ENCODE measurements around the gene CAMK2N1. TPM values are rescaled to one million over a fixed set of nuclear protein-coding genes. Genes with fewer than 3 reads are reported as not detected.
A peak's percentile ranks its signal among the peaks of the same experiment; 100 is the strongest.

The CAMK2N1 gene
- total RNA-seq, 1 experiment from 2014 or later, result 10.1 TPM

- Mint-ChIP-seq H3K27me3 (ENCODE audit: low read depth) (peaks cover 28% of the 10 kb centered on the region), H3K4me1 (peaks cover 58% of the 10 kb centered on the region), H3K36me3 (no peaks in the 10 kb centered on the region), H3K27ac (no peak overlapping the region), H3K9me3 (no peaks in the 10 kb centered on the region), H3K4me3 (no peak overlapping the region)
- ATAC-seq, result no peak
- TF ChIP-seq, protein P1, sequence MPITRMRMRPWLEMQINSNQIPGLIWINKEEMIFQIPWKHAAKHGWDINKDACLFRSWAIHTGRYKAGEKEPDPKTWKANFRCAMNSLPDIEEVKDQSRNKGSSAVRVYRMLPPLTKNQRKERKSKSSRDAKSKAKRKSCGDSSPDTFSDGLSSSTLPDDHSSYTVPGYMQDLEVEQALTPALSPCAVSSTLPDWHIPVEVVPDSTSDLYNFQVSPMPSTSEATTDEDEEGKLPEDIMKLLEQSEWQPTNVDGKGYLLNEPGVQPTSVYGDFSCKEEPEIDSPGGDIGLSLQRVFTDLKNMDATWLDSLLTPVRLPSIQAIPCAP (CRISPR knock-in tag; IDR thresholded peaks at IDR 0.05), result no peak
- CTCF ChIA-PET, result no interaction called here
- POLR2A ChIA-PET, result no interaction called here
- DNase-seq (ENCODE audit: low spot score), result no peak
These were observed 8.5 kb downstream of the CAMK2N1 start for GRCh38 chr1:20477348-20478056.

GRCh38 chr1:20476265-20477038, 9.6 kb downstream of the CAMK2N1 start:
- no peaks in the 10 kb centered on the region for H3K9me3 Mint-ChIP-seq
- TF ChIP-seq ZNF423 (CRISPR knock-in tag; IDR thresholded peaks at IDR 0.05) (0 out of 2 replicates have a peak, but pooled peaks have one; percentile 5), ZNF121 (CRISPR knock-in tag; IDR thresholded peaks at IDR 0.05) (no peak), GABPB1 (CRISPR knock-in tag; IDR thresholded peaks at IDR 0.05) (peak; percentile 47; the same call in 1 of the 2 replicates), ZMAT4 (CRISPR knock-in tag; IDR thresholded peaks at IDR 0.05) (no peak), GTF2I (CRISPR knock-in tag; conservative IDR thresholded peaks at IDR 0.05) (peak; percentile 82; the same call in 1 of the 2 replicates), NR1H2 (CRISPR knock-in tag; IDR thresholded peaks at IDR 0.05) (no peak)
- no peaks in the 10 kb centered on the region for H3K36me3 Mint-ChIP-seq
- peak overlapping the region; percentile 54 for H3K4me3 Mint-ChIP-seq
- H3K4me1 Mint-ChIP-seq, result peaks cover 47% of the 10 kb centered on the region
- ChIA-PET POLR2A (no interaction called here), CTCF (interaction anchor here (1.0 to 1.4 kb wide), 6 partner anchors 8 to 264 kb away, joined by 3 to 7 read pairs (median 4); partner anchors contain the start of gene CAMK2N1)
- H3K27ac Mint-ChIP-seq, result no peak overlapping the region
- peak; percentile 76 for DNase-seq (ENCODE audit: low spot score)
- H3K27me3 Mint-ChIP-seq (ENCODE audit: low read depth), result peaks cover 21% of the 10 kb centered on the region
- peak; percentile 55 for ATAC-seq

DNA sequence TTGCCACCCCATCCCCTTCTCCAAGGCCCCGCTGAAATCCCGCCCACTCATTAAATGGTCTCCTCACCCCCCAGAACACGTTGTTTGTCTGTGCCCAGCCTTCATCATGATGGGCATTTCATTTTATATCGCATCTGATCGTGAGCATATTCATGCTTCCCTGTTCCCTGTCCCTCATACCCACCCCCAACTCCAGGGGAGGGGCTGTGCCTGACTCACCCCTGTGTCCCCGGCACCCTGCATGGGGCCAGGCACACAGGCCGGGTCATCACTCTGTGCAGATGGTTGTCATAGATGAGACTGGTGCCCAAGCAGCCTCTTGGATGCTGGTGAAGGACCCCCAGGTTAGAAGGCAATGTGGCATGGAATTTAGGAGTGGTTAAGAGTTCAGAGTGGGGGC, 11.0 kb downstream of the CAMK2N1 start:
- peaks cover 13% of the 10 kb centered on the region for H3K27me3 Mint-ChIP-seq (ENCODE audit: low read depth)
- CTCF ChIA-PET, result interaction anchor here (1.4 kb wide), 1 partner anchor 9 kb away, joined by 5 read pairs; no protein-coding TSS in a partner anchor
- peaks cover 45% of the 10 kb centered on the region for H3K4me1 Mint-ChIP-seq
- no peak for TF ChIP-seq OVOL2 (CRISPR knock-in tag; IDR thresholded peaks at IDR 0.05; ENCODE audit: borderline replicate concordance)
- H3K36me3 Mint-ChIP-seq, result no peaks in the 10 kb centered on the region
- DNase-seq (ENCODE audit: low spot score) (no peak), ATAC-seq (no peak)
- POLR2A ChIA-PET, result no interaction called here
- H3K27ac Mint-ChIP-seq, result no peak overlapping the region
- no peaks in the 10 kb centered on the region for H3K9me3 Mint-ChIP-seq
- H3K4me3 Mint-ChIP-seq, result no peak overlapping the region

GRCh38 chr1:20474333-20474975, 11.6 kb downstream of the CAMK2N1 start:
- H3K27me3 Mint-ChIP-seq (ENCODE audit: low read depth), result peaks cover 12% of the 10 kb centered on the region
- POLR2A ChIA-PET, result interaction anchor here (1.4 kb wide), 1 partner anchor 10 kb away, joined by 7 read pairs; no protein-coding TSS in a partner anchor
- H3K36me3 Mint-ChIP-seq, result no peaks in the 10 kb centered on the region
- no peaks in the 10 kb centered on the region for H3K9me3 Mint-ChIP-seq
- no peak for DNase-seq (ENCODE audit: low spot score)
- H3K4me1 Mint-ChIP-seq, result peaks cover 45% of the 10 kb centered on the region
- no peak overlapping the region for H3K27ac Mint-ChIP-seq
- CTCF ChIA-PET, result interaction anchor here (1.2 kb wide), 1 partner anchor 19 kb away, joined by 3 read pairs; no protein-coding TSS in a partner anchor
- no peak for ATAC-seq
- H3K4me3 Mint-ChIP-seq, result no peak overlapping the region
- TF ChIP-seq ZNF671 (CRISPR knock-in tag; IDR thresholded peaks at IDR 0.05) (no peak), TP53 (CRISPR knock-in tag; IDR thresholded peaks at IDR 0.05) (no peak), SOX15 (CRISPR knock-in tag; IDR thresholded peaks at IDR 0.05) (no peak), EMX1 (CRISPR knock-in tag; IDR thresholded peaks at IDR 0.05) (no peak)

DNA sequence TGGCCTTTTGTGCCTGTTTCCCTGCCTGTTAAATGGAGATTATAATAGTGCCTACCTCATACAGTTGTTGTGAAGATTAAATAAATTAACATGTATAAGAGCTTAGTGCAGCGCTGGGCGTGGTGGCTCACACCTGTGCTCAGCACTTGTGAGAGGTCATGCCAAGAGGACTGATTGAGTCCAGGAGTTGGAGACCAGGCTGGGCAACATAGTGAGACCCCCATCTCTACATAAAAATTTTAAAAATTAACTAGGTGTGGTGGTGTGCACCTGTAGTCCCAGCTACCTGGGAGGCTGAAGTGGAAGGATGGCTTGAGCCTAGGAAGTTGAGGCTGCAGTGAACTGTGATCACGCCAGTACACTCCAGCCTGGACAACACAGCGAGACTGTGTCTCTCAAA, 12.1 kb downstream of the CAMK2N1 start:
- ChIA-PET POLR2A (interaction anchor here (1.4 kb wide), 1 partner anchor 10 kb away, joined by 7 read pairs; no protein-coding TSS in a partner anchor), CTCF (interaction anchor here (1.1 to 2.2 kb wide), 5 partner anchors 10 to 744 kb away, joined by 3 to 15 read pairs (median 7); no protein-coding TSS in a partner anchor)
- Mint-ChIP-seq H3K27me3 (ENCODE audit: low read depth) (peaks cover 16% of the 10 kb centered on the region), H3K9me3 (no peaks in the 10 kb centered on the region), H3K27ac (peak overlapping the region; percentile 60; the same call in 1 of the 2 replicates), H3K4me3 (peak overlapping the region; percentile 54), H3K36me3 (no peaks in the 10 kb centered on the region), H3K4me1 (peaks cover 45% of the 10 kb centered on the region)
- DNase-seq (ENCODE audit: low spot score), result no peak
- no peak for ATAC-seq
- TF ChIP-seq TP53 (CRISPR knock-in tag; IDR thresholded peaks at IDR 0.05) (no peak), ZNF121 (CRISPR knock-in tag; IDR thresholded peaks at IDR 0.05) (peak; percentile 84), ZNF416 (CRISPR knock-in tag; IDR thresholded peaks at IDR 0.05) (no peak)
- TF ChIP-seq, protein P1 (CRISPR knock-in tag; IDR thresholded peaks at IDR 0.05), result no peak
- TF ChIP-seq, protein P2, sequence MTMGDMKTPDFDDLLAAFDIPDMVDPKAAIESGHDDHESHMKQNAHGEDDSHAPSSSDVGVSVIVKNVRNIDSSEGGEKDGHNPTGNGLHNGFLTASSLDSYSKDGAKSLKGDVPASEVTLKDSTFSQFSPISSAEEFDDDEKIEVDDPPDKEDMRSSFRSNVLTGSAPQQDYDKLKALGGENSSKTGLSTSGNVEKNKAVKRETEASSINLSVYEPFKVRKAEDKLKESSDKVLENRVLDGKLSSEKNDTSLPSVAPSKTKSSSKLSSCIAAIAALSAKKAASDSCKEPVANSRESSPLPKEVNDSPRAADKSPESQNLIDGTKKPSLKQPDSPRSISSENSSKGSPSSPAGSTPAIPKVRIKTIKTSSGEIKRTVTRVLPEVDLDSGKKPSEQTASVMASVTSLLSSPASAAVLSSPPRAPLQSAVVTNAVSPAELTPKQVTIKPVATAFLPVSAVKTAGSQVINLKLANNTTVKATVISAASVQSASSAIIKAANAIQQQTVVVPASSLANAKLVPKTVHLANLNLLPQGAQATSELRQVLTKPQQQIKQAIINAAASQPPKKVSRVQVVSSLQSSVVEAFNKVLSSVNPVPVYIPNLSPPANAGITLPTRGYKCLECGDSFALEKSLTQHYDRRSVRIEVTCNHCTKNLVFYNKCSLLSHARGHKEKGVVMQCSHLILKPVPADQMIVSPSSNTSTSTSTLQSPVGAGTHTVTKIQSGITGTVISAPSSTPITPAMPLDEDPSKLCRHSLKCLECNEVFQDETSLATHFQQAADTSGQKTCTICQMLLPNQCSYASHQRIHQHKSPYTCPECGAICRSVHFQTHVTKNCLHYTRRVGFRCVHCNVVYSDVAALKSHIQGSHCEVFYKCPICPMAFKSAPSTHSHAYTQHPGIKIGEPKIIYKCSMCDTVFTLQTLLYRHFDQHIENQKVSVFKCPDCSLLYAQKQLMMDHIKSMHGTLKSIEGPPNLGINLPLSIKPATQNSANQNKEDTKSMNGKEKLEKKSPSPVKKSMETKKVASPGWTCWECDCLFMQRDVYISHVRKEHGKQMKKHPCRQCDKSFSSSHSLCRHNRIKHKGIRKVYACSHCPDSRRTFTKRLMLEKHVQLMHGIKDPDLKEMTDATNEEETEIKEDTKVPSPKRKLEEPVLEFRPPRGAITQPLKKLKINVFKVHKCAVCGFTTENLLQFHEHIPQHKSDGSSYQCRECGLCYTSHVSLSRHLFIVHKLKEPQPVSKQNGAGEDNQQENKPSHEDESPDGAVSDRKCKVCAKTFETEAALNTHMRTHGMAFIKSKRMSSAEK (CRISPR knock-in tag; IDR thresholded peaks at IDR 0.05; ENCODE audit: borderline replicate concordance), result no peak

All from WTC11 (cell line).